Stimulated activated CD4-positive, alpha-beta T cell treated with anti-CD3 and anti-CD28 coated beads, Interleukin-4, amount 100 ng/mL, for 48 hours (primary cell): ENCODE measurements around the gene CRB2.
A peak's percentile ranks its signal among the peaks of the same experiment; 100 is the strongest.
"Not testable (repeated sequence)": the region's sequence is repeated elsewhere in the genome, so short reads cannot be mapped to it uniquely, and the experiment has no call there.

Experiments used
- DNase-seq, 2 donors: peaks; one replicate each; pipeline ENCODE4 v3.0.0-alpha.2; 2020; ENCODE audit warnings: low read depth in 2 of 2

Gene CRB2

GRCh38 chr9:123329329-123329955 lies 26.6 kb upstream of the CRB2 start:
- no peak for DNase-seq

DNA sequence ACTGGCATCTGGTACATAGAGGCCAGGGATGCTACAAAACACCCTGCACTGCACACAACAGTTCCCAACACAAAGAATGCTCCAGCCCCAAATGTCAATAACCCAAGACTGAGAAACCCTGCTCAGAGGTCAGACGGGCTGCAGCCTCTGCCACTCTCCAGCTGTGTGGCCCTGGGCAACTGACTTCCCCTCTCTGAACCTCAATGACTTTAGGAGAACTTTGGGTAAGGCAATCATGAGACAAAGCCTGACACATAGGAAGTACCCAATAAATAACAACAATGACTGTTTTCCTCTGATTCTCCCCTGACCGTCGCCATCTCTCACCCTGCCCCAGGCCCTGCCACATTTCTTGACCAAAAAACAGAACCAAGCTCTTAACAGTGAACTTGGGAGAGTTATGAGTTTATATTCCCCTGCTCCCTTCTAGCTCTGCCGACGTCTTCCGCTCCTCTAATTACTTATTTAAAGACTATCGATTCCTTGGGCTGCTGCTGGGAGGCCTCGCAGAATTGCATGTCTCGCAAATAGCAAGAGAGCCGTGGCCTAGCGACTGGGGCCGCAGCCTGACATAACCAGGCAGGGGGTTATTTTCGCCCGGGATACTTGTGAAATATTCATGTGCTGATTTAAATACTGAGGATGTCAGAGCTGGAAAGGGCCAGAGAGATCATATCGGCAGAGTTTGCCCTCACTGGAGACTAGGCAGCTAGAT lies 24.5 kb upstream of the CRB2 start:
- DNase-seq = no peak

GRCh38 chr9:123333058-123333669 lies 22.8 kb upstream of the CRB2 start:
- DNase-seq = not testable (repeated sequence)

GRCh38 chr9:123334639-123335038 lies 21.4 kb upstream of the CRB2 start:
- no peak for DNase-seq

GRCh38 chr9:123335193-123335985 lies 20.6 kb upstream of the CRB2 start:
- no peak for DNase-seq

GRCh38 chr9:123335986-123336329 lies 20.0 kb upstream of the CRB2 start:
- DNase-seq = no peak

DNA sequence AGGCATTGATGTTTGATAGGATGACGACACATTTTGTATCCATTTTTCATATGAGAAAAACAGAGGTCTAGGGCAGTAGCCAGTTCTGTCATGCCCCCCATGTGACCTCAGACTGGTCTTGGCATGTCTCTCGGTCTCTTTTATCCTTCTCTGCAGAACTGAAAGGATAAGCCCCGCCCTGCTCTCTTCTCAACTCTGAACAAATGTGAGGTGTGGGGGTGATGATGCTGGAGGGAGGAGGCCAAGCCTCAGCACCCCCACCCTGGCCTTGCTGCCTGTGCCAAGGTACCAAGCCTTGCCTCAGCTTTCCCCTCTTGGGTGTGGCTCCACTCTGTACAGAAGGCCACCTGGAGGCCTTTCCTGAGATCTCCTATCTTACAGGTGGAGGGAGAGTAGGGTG lies 19.5 kb upstream of the CRB2 start:
- DNase-seq = no peak

- DNase-seq = no peak
These were observed 19.0 kb upstream of the CRB2 start for GRCh38 chr9:123336959-123337358.

DNA sequence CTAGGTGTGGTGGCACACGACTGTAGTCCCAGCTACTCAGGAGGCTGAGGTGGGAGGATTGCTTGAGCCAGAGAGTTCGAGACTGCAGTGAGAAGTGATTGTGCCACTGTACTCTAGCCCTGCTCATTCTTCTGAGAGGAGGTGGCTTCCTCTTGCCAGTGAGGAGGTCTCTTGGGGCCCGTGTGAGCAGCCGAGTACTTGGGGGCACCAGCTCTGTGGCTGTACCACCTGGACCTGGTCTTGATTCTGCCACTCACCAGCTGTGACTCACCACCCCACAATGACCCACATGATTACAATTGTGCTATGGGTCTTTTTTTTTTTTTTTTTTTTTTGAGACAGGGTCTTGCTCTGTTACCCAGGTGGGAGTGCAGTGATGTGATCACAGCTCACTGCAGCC lies 18.0 kb upstream of the CRB2 start:
- DNase-seq = no peak

DNA sequence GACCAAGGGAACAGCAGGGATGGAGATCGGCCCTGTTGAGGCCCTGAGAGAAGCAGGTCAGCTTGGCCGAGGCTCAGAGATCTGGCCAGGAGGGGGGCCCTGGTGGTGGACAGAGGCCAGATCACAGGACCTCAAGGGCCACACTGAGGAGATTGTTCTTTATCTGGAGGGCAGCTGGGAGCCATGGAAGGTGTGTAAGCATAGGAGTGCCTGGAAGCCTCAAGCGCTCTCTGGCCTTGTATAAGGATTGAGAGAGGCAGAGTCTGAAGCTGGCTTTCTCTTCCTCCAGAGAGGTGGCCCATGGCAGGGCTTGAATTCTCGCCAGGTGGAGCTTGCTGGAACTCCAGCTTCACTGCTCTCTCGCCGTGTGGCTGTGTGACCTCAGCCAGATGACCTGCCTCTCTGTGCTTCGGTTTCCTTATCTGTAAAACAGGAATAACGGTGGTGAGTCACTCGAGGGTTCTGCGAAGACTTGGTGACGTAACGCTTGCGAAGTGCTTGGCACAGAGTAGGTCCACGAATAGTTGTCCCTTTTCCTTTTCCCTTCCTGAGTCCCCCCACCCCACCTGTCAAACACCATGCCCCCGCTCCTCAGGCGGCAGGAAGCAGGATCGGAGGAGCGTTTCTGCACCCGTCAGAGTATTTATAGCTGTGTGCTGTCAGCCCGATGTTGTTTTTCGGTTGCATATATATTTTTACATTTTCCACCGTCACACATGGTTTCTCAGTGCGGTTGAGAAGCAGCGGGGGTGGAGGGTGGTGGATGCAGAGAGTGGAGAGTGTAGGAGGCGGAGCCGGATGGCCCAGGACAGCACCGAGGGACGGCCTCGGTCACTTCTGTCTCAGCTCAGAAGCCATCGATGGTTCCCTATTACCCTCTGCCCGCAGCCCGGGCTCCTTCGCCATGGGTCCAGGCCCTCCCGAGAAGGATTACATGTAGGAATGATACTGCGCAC lies 17.0 kb upstream of the CRB2 start:
- peak; percentile 56 to 76 for DNase-seq

GRCh38 chr9:123339666-123340510 lies 16.1 kb upstream of the CRB2 start:
- DNase-seq = peak; percentile 53 to 69

DNA sequence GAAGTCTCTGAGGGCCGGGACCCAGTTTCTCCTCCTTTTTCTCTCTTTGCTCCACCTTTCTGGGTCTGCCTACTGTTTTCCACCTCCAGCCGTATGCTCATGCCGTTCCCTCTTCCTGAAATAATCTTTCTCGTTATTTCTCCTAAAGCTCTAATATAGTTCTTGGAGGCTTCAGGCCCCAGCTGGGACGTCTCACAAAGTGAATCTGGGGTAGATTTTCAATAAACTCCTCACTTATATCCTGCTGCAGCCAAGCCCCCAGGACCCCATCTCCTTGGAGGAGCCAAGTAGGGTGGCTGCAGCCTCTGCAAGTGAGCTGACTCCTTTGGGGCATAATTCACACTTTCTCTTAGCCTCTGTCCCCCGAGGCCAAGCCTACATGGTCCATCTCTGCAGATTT lies 14.2 kb upstream of the CRB2 start:
- no peak for DNase-seq

DNA sequence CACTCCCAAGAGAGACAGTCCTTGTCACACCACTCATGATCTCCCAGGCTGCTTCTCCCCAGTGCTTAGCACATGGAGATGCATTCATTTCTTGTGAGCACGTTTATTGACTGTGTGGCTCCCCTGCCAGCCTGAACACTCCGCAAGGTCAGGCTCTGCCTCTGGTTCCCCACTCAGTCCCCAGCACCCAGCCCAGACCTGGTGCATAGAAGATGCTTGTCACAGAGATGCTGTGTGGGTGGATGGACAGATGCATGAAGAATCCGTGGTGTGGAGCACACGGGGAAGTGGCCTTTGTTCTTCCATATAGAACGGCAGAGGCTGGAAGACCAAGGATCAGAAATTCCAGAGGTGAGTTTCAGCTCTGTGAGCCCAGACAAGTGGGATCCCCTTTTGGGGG lies 13.8 kb upstream of the CRB2 start:
- no peak for DNase-seq

- DNase-seq = no peak
These were observed 12.4 kb upstream of the CRB2 start for GRCh38 chr9:123343443-123344191.

GRCh38 chr9:123344192-123344949 lies 11.6 kb upstream of the CRB2 start:
- no peak for DNase-seq

GRCh38 chr9:123345567-123345955 lies 10.4 kb upstream of the CRB2 start:
- DNase-seq = no peak

GRCh38 chr9:123346026-123346425 lies 10.0 kb upstream of the CRB2 start:
- no peak for DNase-seq

DNA sequence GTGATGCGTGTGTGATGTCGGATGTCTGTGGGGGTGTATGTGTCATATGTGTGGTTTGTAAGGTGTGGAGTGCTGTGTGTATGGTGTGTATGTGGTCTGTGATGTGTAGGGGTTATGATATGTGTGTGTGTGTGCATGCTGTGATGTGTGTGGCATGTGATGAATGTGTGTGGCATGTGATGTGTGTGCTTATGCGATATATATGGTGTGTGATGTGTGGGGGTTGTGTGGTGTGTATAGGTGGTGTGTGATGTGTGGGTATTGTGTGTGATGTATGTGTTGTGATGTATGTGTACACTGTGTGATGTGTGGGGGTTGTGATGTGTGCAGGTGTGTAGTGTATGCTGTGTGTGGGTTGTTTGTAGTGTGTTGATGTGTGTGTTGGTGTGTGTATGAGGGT lies 9.2 kb upstream of the CRB2 start:
- no peak for DNase-seq
